Measurements from ENCODE around the gene DST. TPM values are rescaled to one million over a fixed set of nuclear protein-coding genes. Genes with fewer than 3 reads are reported as not detected.

The DST gene
- polyA plus RNA-seq, 1 of the 3 experiments (the other 2 are of a cell fraction) = 64.3 TPM

DNA sequence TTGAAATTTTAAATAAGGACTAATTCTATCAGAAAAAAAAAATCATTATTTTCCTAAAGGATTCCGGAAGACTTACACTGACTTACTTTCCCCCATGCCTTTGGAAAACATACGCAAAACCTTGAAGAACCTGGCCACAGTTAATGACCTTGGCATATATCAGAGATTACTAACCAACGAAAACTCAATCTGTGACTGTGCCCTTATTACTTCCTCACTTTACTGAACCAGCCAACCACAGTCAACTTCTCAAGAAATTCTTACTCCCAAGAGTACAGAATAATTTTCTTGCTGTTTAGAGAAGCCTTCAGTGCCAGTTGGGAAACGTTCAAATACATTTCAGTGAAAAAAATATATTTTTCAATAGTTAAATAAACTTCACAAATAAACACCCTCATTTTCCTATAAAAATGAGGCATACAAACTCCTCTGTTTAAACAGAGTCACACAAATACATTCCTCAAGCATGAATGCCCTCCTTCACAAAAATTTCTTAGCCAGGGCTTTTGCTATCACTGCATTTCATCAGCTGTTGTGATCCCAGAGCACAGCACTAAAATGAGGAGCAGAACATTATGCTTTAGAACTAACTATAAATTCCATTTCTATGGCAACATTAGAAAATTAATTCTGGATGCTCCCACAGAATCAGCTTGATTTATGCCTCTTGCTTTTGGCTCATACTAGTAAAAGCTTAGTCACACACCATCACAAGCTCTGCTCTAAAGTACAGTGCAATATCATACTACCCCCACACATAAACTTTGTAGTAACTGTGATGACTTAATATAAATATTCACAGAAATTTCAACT is 117.6 kb downstream of the DST start:
- H3K9ac ChIP-seq = peak overlapping the region; percentile 71
- TF ChIP-seq FOXM1 (IDR thresholded peaks at IDR 0.05; ENCODE audit: low read depth) = peak; percentile 75
- peak; percentile 60 for TF ChIP-seq RXRA (IDR thresholded peaks at IDR 0.05; ENCODE audit: borderline replicate concordance, low read depth)
- no peak for TF ChIP-seq SIN3A (IDR thresholded peaks at IDR 0.05; ENCODE audit: borderline replicate concordance, low read depth, low read length)
- TF ChIP-seq MXI1 (IDR thresholded peaks at IDR 0.05; ENCODE audit: low read depth, low read length) = no peak
- TF ChIP-seq, protein P1, sequence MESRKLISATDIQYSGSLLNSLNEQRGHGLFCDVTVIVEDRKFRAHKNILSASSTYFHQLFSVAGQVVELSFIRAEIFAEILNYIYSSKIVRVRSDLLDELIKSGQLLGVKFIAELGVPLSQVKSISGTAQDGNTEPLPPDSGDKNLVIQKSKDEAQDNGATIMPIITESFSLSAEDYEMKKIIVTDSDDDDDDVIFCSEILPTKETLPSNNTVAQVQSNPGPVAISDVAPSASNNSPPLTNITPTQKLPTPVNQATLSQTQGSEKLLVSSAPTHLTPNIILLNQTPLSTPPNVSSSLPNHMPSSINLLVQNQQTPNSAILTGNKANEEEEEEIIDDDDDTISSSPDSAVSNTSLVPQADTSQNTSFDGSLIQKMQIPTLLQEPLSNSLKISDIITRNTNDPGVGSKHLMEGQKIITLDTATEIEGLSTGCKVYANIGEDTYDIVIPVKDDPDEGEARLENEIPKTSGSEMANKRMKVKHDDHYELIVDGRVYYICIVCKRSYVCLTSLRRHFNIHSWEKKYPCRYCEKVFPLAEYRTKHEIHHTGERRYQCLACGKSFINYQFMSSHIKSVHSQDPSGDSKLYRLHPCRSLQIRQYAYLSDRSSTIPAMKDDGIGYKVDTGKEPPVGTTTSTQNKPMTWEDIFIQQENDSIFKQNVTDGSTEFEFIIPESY (IDR thresholded peaks at IDR 0.05; ENCODE audit: borderline replicate concordance, low read depth) = peak; percentile 33; the same call in 1 of the 2 replicates
- no peak for TF ChIP-seq SMC3 (IDR thresholded peaks at IDR 0.05; ENCODE audit: low read depth, low read length)
- TF ChIP-seq, protein P2, sequence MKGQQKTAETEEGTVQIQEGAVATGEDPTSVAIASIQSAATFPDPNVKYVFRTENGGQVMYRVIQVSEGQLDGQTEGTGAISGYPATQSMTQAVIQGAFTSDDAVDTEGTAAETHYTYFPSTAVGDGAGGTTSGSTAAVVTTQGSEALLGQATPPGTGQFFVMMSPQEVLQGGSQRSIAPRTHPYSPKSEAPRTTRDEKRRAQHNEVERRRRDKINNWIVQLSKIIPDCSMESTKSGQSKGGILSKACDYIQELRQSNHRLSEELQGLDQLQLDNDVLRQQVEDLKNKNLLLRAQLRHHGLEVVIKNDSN (IDR thresholded peaks at IDR 0.05; ENCODE audit: borderline replicate concordance, low read depth) = no peak
- no peak for TF ChIP-seq RAD21 (IDR thresholded peaks at IDR 0.05; ENCODE audit: low read length)
- TF ChIP-seq GATA2 (CRISPR knock-in tag; IDR thresholded peaks at IDR 0.05) = no peak
- peak; percentile 68; the same call in 1 of the 2 replicates for TF ChIP-seq MEF2A (IDR thresholded peaks at IDR 0.05; ENCODE audit: borderline replicate concordance, low read depth)
- peak; percentile 92 for TF ChIP-seq TCF12 (IDR thresholded peaks at IDR 0.05)
- TF ChIP-seq RFX5 (IDR thresholded peaks at IDR 0.05; ENCODE audit: low read length) = no peak
- TF ChIP-seq EP300 (IDR thresholded peaks at IDR 0.05; ENCODE audit: borderline replicate concordance in 1 of 2, low read depth in 1 of 2, low read length in 1 of 2) = peak; percentile 51 to 84
- TF ChIP-seq, protein P3, sequence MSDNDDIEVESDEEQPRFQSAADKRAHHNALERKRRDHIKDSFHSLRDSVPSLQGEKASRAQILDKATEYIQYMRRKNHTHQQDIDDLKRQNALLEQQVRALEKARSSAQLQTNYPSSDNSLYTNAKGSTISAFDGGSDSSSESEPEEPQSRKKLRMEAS (IDR thresholded peaks at IDR 0.05; ENCODE audit: low read depth) = no peak; the same call in 1 of the 2 replicates
- TF ChIP-seq, protein P4, sequence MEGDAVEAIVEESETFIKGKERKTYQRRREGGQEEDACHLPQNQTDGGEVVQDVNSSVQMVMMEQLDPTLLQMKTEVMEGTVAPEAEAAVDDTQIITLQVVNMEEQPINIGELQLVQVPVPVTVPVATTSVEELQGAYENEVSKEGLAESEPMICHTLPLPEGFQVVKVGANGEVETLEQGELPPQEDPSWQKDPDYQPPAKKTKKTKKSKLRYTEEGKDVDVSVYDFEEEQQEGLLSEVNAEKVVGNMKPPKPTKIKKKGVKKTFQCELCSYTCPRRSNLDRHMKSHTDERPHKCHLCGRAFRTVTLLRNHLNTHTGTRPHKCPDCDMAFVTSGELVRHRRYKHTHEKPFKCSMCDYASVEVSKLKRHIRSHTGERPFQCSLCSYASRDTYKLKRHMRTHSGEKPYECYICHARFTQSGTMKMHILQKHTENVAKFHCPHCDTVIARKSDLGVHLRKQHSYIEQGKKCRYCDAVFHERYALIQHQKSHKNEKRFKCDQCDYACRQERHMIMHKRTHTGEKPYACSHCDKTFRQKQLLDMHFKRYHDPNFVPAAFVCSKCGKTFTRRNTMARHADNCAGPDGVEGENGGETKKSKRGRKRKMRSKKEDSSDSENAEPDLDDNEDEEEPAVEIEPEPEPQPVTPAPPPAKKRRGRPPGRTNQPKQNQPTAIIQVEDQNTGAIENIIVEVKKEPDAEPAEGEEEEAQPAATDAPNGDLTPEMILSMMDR (IDR thresholded peaks at IDR 0.05) = no peak
- TF ChIP-seq JUND (IDR thresholded peaks at IDR 0.05) = peak; percentile 89
- no peak for TF ChIP-seq GABPA (IDR thresholded peaks at IDR 0.05; ENCODE audit: low read depth)
- TF ChIP-seq, protein P5, sequence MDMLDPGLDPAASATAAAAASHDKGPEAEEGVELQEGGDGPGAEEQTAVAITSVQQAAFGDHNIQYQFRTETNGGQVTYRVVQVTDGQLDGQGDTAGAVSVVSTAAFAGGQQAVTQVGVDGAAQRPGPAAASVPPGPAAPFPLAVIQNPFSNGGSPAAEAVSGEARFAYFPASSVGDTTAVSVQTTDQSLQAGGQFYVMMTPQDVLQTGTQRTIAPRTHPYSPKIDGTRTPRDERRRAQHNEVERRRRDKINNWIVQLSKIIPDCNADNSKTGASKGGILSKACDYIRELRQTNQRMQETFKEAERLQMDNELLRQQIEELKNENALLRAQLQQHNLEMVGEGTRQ (IDR thresholded peaks at IDR 0.05; ENCODE audit: borderline replicate concordance, low read depth, low read length) = no peak
- peak; percentile 94 for TF ChIP-seq NFIC (IDR thresholded peaks at IDR 0.05; ENCODE audit: borderline replicate concordance)
- no peak for TF ChIP-seq NRF1 (IDR thresholded peaks at IDR 0.05; ENCODE audit: low read depth, low read length)
- peak; percentile 89 for TF ChIP-seq FOSL2 (IDR thresholded peaks at IDR 0.05; ENCODE audit: borderline replicate concordance, low read depth)
- TF ChIP-seq RCOR1 (IDR thresholded peaks at IDR 0.05; ENCODE audit: low read length) = no peak
- peak; percentile 87 for TF ChIP-seq TEAD4 (IDR thresholded peaks at IDR 0.05; ENCODE audit: borderline replicate concordance, insufficient read depth)
- TF ChIP-seq YY1 (IDR thresholded peaks at IDR 0.05; ENCODE audit: low read depth) = no peak
- TF ChIP-seq, protein P6, sequence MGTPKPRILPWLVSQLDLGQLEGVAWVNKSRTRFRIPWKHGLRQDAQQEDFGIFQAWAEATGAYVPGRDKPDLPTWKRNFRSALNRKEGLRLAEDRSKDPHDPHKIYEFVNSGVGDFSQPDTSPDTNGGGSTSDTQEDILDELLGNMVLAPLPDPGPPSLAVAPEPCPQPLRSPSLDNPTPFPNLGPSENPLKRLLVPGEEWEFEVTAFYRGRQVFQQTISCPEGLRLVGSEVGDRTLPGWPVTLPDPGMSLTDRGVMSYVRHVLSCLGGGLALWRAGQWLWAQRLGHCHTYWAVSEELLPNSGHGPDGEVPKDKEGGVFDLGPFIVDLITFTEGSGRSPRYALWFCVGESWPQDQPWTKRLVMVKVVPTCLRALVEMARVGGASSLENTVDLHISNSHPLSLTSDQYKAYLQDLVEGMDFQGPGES (IDR thresholded peaks at IDR 0.05; ENCODE audit: low read depth, low read length) = no peak
- peak; percentile 74; the same call in 1 of the 2 replicates for TF ChIP-seq POLR2AphosphoS5 (IDR thresholded peaks at IDR 0.05; ENCODE audit: low read depth, low read length)
- TF ChIP-seq FOXJ3 (CRISPR knock-in tag; IDR thresholded peaks at IDR 0.05) = no peak

More for the DNA sequence above, 117.6 kb downstream of the DST start:
- Histone ChIP-seq H3K27me3 (ENCODE audit: insufficient read depth) (no peaks in the 10 kb centered on the region), H3K27ac (ENCODE audit: low read depth in 2 of 2, low read length in 1 of 2) (peak overlapping the region; percentile 81 to 100), H3K9me3 (no peaks in the 10 kb centered on the region), H2AFZ (ENCODE audit: low read depth) (no peak overlapping the region), H3K79me2 (ENCODE audit: insufficient read depth) (peaks cover 58% of the 10 kb centered on the region), H3K4me1 (ENCODE audit: control insufficient read depth in 1 of 2, insufficient read depth in 2 of 2, low read depth in 1 of 2, low read length in 1 of 2) (peaks cover 14 to 49% of the 10 kb centered on the region in 2 experiments), H3K9me2 (no peaks in the 10 kb centered on the region), H3F3A (replicated peaks; ENCODE audit: insufficient read depth) (peaks cover 66% of the 10 kb centered on the region), H4K20me1 (ENCODE audit: insufficient read depth) (no peaks in the 10 kb centered on the region), H3K36me3 (replicated peaks in 1 of 2; ENCODE audit: control insufficient read depth in 1 of 2, insufficient read depth in 2 of 2, low read length in 1 of 2) (peaks cover 74 to 82% of the 10 kb centered on the region in 2 experiments), H3K4me2 (peak overlapping the region; percentile 65), H3K4me3 (ENCODE audit: low read depth in 2 of 2, low read length in 1 of 2) (no peak overlapping the region)
- ChIA-PET CTCF (interaction anchor here (1.7 to 2.1 kb wide), 2 partner anchors 16 to 155 kb away, joined by 4 to 9 read pairs; no protein-coding TSS in a partner anchor), POLR2A (no interaction called here)
- DNase-seq = no peak
- 15% methylated on average over 4 of the region's 4 CpGs for WGBS (ENCODE audit: low lambda C conversion rate)

Data from SK-N-SH (cell line).